GM21423 (cell line): ENCODE results near the gene PSD4.

Experiments
- ATAC-seq: cut with Tn5 transposase; IDR thresholded peaks from one replicate; pipeline ENCODE4 v1.9.1; 2021; ENCODE audit warnings: mild to moderate bottlenecking, moderate library complexity; ENCODE audit not compliant: unreplicated experiment

PSD4 gene

GRCh38 chr2:113141451-113141850 is 32.3 kb upstream of the PSD4 start:
- no peak for ATAC-seq

- ATAC-seq: no peak
These were observed 31.5 kb upstream of the PSD4 start for GRCh38 chr2:113142290-113142689.

GRCh38 chr2:113144259-113144658 is 29.5 kb upstream of the PSD4 start:
- no peak for ATAC-seq

GRCh38 chr2:113148606-113149552 is 24.9 kb upstream of the PSD4 start:
- no peak for ATAC-seq

GRCh38 chr2:113149553-113150257 is 24.1 kb upstream of the PSD4 start:
- no peak for ATAC-seq

- no peak for ATAC-seq
These were observed 23.5 kb upstream of the PSD4 start for GRCh38 chr2:113150258-113150601.

- ATAC-seq: no peak
These were observed 18.4 kb upstream of the PSD4 start for GRCh38 chr2:113155331-113155730.

GRCh38 chr2:113156278-113157117 is 17.3 kb upstream of the PSD4 start:
- no peak for ATAC-seq

- ATAC-seq: peak; percentile 55
These were observed 16.5 kb upstream of the PSD4 start for GRCh38 chr2:113157118-113157896.

- no peak for ATAC-seq
These were observed 15.6 kb upstream of the PSD4 start for GRCh38 chr2:113157897-113158753.

GRCh38 chr2:113158884-113159553 is 14.8 kb upstream of the PSD4 start:
- ATAC-seq: no peak

- no peak for ATAC-seq
These were observed 13.5 kb upstream of the PSD4 start for GRCh38 chr2:113160248-113160647.

- no peak for ATAC-seq
These were observed 12.8 kb upstream of the PSD4 start for GRCh38 chr2:113160962-113161361.

- ATAC-seq: no peak
These were observed 11.6 kb upstream of the PSD4 start for GRCh38 chr2:113162173-113162572.

GRCh38 chr2:113162869-113163268 is 10.9 kb upstream of the PSD4 start:
- ATAC-seq: no peak

GRCh38 chr2:113164215-113164929 is 9.4 kb upstream of the PSD4 start:
- no peak for ATAC-seq

GRCh38 chr2:113164930-113165585 is 8.7 kb upstream of the PSD4 start:
- ATAC-seq: no peak

- ATAC-seq: no peak
These were observed 7.6 kb upstream of the PSD4 start for GRCh38 chr2:113166187-113166645.
